NT2/D1 (cell line): ENCODE results near the gene AGAP2.

Source experiments
- SUZ12 ChIP-seq: IDR thresholded peaks from 2 replicates; pipeline ENCODE4 v1.6.1; 2011; ENCODE audit not compliant: insufficient read length, insufficient read depth; ENCODE audit errors: extremely low read depth
- YY1 ChIP-seq: IDR thresholded peaks from 2 replicates; pipeline ENCODE4 v1.6.1; 2011; ENCODE audit not compliant: insufficient read length, insufficient read depth
- ZNF274 ChIP-seq: IDR thresholded peaks from 2 replicates; pipeline ENCODE4 v1.6.1; 2011; ENCODE audit warnings: mild to moderate bottlenecking, low read depth, low read length

- TF ChIP-seq YY1 (no peak), ZNF274 (no peak), SUZ12 (no peak)
Measured at GRCh38 chr12:57763881-57764661, 25.5 kb upstream of the AGAP2 start.
